Measurements from ENCODE around the gene SHC2. TPM values are rescaled to one million over a fixed set of nuclear protein-coding genes. Genes with fewer than 3 reads are reported as not detected.
A peak's percentile ranks its signal among the peaks of the same experiment; 100 is the strongest.

SHC2 gene
- total and polyA plus RNA-seq, 2 of the 8 experiments (the other 6 are each of a cell fraction or from before 2014, with no cell fraction given) = 4.4 to 7.3 TPM

DNA sequence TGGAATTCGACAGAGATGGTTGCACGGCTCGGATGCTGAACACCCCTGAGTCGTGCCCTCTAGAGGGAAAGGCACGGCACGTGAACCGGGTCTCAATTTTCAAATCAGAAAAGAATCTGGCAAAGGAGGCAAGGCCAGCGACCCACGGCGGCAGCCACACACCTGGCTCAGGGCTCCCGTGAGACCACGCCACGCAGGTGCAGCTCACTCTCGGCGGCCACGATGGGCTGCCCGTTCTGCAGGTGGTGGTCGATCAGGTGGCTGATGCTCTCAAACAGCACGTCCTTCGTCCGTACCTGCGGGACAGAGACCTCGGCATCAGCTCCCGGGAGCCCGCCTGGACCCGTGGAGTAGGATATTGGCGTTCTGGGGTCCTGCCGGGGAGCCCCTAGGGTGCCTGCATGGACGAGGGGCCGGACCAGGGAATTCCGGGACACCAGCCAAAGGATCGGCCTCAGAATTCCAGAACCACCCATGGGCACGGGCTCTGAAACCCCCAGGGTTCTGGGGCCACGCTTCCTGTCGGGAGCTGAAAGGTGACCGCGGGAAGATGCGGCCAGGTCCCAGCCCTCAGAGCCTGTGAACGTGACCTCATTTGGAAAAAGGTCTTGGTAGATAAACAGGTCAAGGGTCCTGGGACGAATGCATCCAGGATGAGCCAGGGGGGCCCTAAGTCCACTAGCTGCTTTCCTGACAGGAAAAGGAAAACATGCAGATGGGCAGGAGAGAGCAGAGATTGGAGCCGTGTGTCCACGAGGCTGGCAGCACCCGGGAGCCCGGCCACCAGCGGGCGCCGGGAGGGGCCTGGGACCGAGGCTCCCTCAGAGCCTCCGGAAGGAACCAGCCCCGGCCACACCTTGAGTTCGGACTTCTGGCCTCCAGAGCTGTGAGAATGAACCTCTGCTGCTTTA, 41.8 kb downstream of the SHC2 start:
- H3K9ac ChIP-seq (replicated peaks in 1 of 4; ENCODE audit: extremely low read depth in 1 of 4, low read depth in 3 of 4, low read length in 3 of 4) = no peak overlapping the region
- H3K4me2 ChIP-seq (ENCODE audit: insufficient read depth in 1 of 2, low read depth in 2 of 2, low read length in 2 of 2) = no peak overlapping the region
- no peaks in the 10 kb centered on the region for H3K79me2 ChIP-seq (ENCODE audit: control insufficient read depth in 1 of 2, insufficient read depth in 2 of 2, low read length in 2 of 2)
- no peak overlapping the region for H4K5ac ChIP-seq (ENCODE audit: insufficient read length, low read depth, low read length)
- POLR2A ChIA-PET (ENCODE audit: partially characterized antibody) = interaction anchor here (0.6 to 1.5 kb wide), 5 partner anchors 9 to 1587 kb away, joined by 3 to 7 read pairs (median 3); no protein-coding TSS in a partner anchor
- no peak overlapping the region for H2BK5ac ChIP-seq (ENCODE audit: low read depth, low read length)
- H3K36me3 ChIP-seq (ENCODE audit: control insufficient read depth in 2 of 4, insufficient read depth in 4 of 4, low read length in 3 of 4) = no peaks in the 10 kb centered on the region
- peak overlapping the region; percentile 9; the same call in 1 of the 2 replicates for H2BK12ac ChIP-seq (ENCODE audit: low read depth, low read length)
- no peaks in the 10 kb centered on the region for H3K27me3 ChIP-seq (replicated peaks in 1 of 4; ENCODE audit: control insufficient read depth in 3 of 4, extremely low read depth in 1 of 4, insufficient read depth in 3 of 4, low read length in 3 of 4)
- WGBS, 2 experiments (ENCODE audit: extremely low coverage in 1 of 2, insufficient coverage in 1 of 2, insufficient read length in 1 of 2, insufficient replicate concordance in 2 of 2, low coverage in 1 of 2, low lambda C conversion rate in 2 of 2, missing lambda C conversion rate in 1 of 2) = 89% methylated on average over 48 of the region's 51 CpGs; no CpG with 5 or more reads in 1 of the 2 experiments
- no peak overlapping the region for H2BK20ac ChIP-seq (ENCODE audit: low read length)
- no peak overlapping the region for H2AFZ ChIP-seq (ENCODE audit: low read length)
- no peak overlapping the region; the same call in 1 of the 2 replicates for H2AK5ac ChIP-seq (ENCODE audit: low read depth, low read length)
- H4K91ac ChIP-seq (replicated peaks; ENCODE audit: insufficient read length, low read length) = no peak overlapping the region
- peaks cover 8% of the 10 kb centered on the region; the same call in 1 of the 2 replicates for H3K23me2 ChIP-seq (ENCODE audit: low read depth, low read length)
- H3K4me3 ChIP-seq (ENCODE audit: extremely low read depth in 1 of 4, insufficient read depth in 2 of 4, low read depth in 3 of 4, low read length in 4 of 4) = no peak overlapping the region
- no peak overlapping the region for H3K14ac ChIP-seq (ENCODE audit: insufficient read length)
- H3K56ac ChIP-seq (replicated peaks; ENCODE audit: insufficient read length, low read depth, low read length) = no peak overlapping the region
- H3K27ac ChIP-seq (ENCODE audit: low read depth, low read length) = no peak overlapping the region
- H3K4ac ChIP-seq (replicated peaks; ENCODE audit: insufficient read length, low read depth, low read length) = no peak overlapping the region
- no peak overlapping the region for H3K23ac ChIP-seq (ENCODE audit: insufficient read length)
- H3K9me3 ChIP-seq (ENCODE audit: insufficient read depth in 2 of 2, low read depth in 1 of 2, low read length in 1 of 2) = peaks cover 0 to 6% of the 10 kb centered on the region in 2 experiments; a peak in 1 of 4 replicates
- no peak overlapping the region for H2BK15ac ChIP-seq (ENCODE audit: low read length)
- peaks cover 0 to 15% (median 10%) of the 10 kb centered on the region in 4 experiments; a peak in 6 of 7 replicates for H3K4me1 ChIP-seq (replicated peaks in 1 of 4; ENCODE audit: control insufficient read depth in 3 of 4, insufficient read depth in 4 of 4, low read length in 3 of 4)
- H3K18ac ChIP-seq (ENCODE audit: extremely low read depth, low read length) = no peak overlapping the region
- H2BK120ac ChIP-seq (replicated peaks; ENCODE audit: low read depth, low read length) = no peak overlapping the region
- H4K20me1 ChIP-seq (replicated peaks in 1 of 2; ENCODE audit: control insufficient read depth in 1 of 2, insufficient read depth in 2 of 2, low read length in 2 of 2) = peaks cover 0 to 2% of the 10 kb centered on the region in 2 experiments
- CTCF ChIA-PET (ENCODE audit: partially characterized antibody) = interaction anchor here (0.5 to 1.7 kb wide), 8 partner anchors 9 to 87 kb away, joined by 3 to 7 read pairs (median 4); no protein-coding TSS in a partner anchor
- H4K8ac ChIP-seq (ENCODE audit: extremely low read depth, insufficient read depth, low read length) = no peak overlapping the region
- FAIRE-seq (no peak), DNase-seq (ENCODE audit: low read depth in 1 of 2, low spot score in 2 of 2) (peak in 1 of 2 experiments; percentile 46)
- no peaks in the 10 kb centered on the region for H3K79me1 ChIP-seq (ENCODE audit: low read depth, low read length)
- TF ChIP-seq SIX5 (IDR thresholded peaks at IDR 0.05; ENCODE audit: low read depth, low read length) (no peak), JUND (IDR thresholded peaks at IDR 0.05; ENCODE audit: low read length) (no peak), SUZ12 (IDR thresholded peaks at IDR 0.05; ENCODE audit: low read length) (no peak), CTBP2 (IDR thresholded peaks at IDR 0.05; ENCODE audit: borderline replicate concordance, insufficient read depth, insufficient read length, low read length) (no peak), POLR2A (IDR thresholded peaks at IDR 0.05; ENCODE audit: control extremely low read depth in 1 of 2, low read depth in 2 of 2, low read length in 2 of 2) (no peak), TCF12 (IDR thresholded peaks at IDR 0.05; ENCODE audit: low read depth, low read length) (no peak), ASH2L (IDR thresholded peaks at IDR 0.05; ENCODE audit: low read length) (no peak), BCL11A (IDR thresholded peaks at IDR 0.05; ENCODE audit: low read depth in 2 of 2, low read length in 2 of 2) (no peak), TAF1 (IDR thresholded peaks at IDR 0.05; ENCODE audit: low read depth, low read length) (no peak)
- TF ChIP-seq, protein P1, sequence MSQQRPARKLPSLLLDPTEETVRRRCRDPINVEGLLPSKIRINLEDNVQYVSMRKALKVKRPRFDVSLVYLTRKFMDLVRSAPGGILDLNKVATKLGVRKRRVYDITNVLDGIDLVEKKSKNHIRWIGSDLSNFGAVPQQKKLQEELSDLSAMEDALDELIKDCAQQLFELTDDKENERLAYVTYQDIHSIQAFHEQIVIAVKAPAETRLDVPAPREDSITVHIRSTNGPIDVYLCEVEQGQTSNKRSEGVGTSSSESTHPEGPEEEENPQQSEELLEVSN (IDR thresholded peaks at IDR 0.05) = no peak
- TF ChIP-seq, protein P2, sequence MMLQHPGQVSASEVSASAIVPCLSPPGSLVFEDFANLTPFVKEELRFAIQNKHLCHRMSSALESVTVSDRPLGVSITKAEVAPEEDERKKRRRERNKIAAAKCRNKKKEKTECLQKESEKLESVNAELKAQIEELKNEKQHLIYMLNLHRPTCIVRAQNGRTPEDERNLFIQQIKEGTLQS (IDR thresholded peaks at IDR 0.05; ENCODE audit: insufficient read depth, low read depth, low read length) = no peak

Measured in H1 (cell line).